ENCODE measurements around the gene RXRA. TPM values are rescaled to one million over a fixed set of nuclear protein-coding genes. Genes with fewer than 3 reads are reported as not detected.

The RXRA gene
- total and polyA plus RNA-seq, 9 donors: 19.0 to 44.4 (median 32.0) TPM

DNA sequence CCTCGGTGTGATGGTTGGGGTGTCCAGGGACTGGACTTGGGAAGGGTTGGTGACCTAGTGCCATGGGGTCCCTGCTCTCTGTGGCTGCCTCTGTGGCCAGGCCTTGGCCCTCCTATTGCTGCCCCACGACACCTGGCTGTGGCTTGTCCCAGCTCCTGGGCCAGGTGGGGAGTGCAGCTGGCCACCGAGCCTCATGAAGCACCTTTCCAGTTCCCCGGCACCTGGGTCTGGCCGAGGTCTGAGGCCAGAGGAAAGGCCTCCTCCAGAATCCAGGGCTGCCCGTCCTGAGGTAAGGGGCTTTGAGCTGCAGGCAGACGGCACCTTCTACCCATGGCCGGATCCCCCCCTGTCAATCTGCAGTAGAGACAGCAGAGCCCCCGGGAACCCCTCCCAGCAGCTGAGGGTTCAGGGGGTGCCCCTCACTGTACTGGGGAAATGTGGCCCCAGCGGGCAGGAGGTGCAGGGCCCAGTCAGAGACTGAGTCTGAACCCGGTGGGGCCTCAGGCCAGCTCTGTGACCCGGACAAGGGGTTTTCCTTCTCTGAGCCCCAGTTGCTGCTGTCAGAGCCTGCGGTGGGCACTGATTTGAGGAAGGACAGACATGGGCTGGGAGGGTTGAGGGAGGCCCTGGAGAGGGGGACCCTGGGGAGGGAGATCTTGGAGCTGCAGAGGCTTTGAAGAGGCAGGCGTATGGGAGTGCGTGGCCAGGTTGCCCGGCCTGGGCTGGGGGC, 54.5 kb downstream of the RXRA start:
- Histone ChIP-seq H3K4me3 (ENCODE audit: low read length) (no peak overlapping the region), H3K36me3 (ENCODE audit: control insufficient read depth, insufficient read depth, low read length) (no peaks in the 10 kb centered on the region), H3K27ac (ENCODE audit: low read length) (no peak overlapping the region), H3K4me1 (ENCODE audit: control insufficient read depth, insufficient read depth, low read length) (peaks cover 94% of the 10 kb centered on the region), H3K9me3 (replicated peaks; ENCODE audit: control insufficient read depth, low read depth, low read length) (no peaks in the 10 kb centered on the region), H3K27me3 (ENCODE audit: control insufficient read depth, insufficient read depth, low read length) (no peaks in the 10 kb centered on the region)
- DNase-seq: no peak
- WGBS (ENCODE audit: insufficient coverage): 76% methylated on average over 16 of the region's 16 CpGs

DNA sequence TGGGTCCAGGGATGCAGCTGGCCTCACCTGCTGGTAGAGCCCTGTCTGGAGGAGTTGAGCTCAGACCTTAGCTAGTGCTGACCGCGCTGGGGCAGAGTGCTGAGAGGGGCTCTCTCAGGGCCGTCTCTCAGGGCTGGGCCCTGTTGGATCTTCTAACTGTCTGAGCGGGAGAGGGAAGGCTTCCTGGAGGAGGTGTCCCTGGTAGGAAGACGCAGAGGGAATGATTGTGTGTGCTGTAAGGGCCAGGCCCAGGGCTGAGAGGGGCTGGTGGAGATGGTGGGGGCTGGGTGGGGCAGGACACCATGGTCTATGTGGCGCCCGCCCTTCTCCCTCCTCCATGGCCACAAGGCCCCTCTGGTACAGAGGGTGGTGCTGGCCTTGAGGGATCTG, 55.0 kb downstream of the RXRA start:
- Histone ChIP-seq H3K27me3 (ENCODE audit: control insufficient read depth, insufficient read depth, low read length) (no peaks in the 10 kb centered on the region), H3K4me1 (ENCODE audit: control insufficient read depth, insufficient read depth, low read length) (peaks cover 95% of the 10 kb centered on the region), H3K36me3 (ENCODE audit: control insufficient read depth, insufficient read depth, low read length) (no peaks in the 10 kb centered on the region), H3K27ac (ENCODE audit: low read length) (no peak overlapping the region), H3K9me3 (replicated peaks; ENCODE audit: control insufficient read depth, low read depth, low read length) (no peaks in the 10 kb centered on the region), H3K4me3 (ENCODE audit: low read length) (no peak overlapping the region)
- WGBS (ENCODE audit: insufficient coverage): 76% methylated on average over 3 of the region's 7 CpGs
- no peak for DNase-seq

DNA sequence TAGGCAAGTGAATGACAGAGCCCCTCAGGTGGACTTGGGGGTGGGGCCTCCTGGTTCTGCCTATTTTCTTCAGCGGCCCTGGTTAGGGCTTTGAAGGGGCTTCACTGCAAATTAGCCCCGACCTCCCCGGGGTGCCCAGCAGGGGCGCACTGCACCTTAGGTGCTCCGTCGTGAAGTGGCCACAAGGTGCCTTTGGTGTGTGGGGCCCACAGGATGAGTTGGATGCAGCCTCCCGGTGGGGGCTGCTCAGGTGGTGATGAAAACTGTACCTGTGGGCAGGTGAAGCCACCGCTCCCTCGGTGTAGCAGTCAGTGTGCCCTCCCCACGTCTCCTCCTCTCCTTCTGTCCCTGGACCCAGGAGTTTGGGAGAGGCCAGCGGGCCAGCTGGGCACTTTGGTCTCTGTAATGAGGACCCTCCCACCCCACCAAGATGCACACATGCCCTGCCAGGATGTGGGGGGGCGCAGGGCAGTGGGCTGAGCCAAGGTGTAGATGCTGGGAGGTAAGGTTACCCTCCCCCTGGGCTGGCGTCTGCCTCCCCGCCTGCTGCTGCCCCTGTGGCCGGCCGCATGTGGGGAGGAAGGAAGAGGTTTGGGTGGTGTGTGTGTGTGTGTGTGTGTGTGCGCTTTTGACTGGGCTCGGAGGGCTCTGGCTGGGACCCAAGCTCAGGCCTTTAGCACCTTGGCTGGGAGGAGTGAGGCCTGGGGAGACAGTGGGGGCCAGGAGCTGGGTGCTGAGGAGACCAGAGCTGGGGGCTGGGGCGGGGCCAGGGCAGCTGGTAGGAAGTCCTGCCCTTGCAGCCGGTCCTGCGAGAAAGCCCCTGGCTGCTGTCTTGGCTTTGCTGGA, 55.6 kb downstream of the RXRA start:
- Histone ChIP-seq H3K27ac (ENCODE audit: low read length) (no peak overlapping the region), H3K9me3 (replicated peaks; ENCODE audit: control insufficient read depth, low read depth, low read length) (no peaks in the 10 kb centered on the region), H3K4me1 (ENCODE audit: control insufficient read depth, insufficient read depth, low read length) (peaks cover 95% of the 10 kb centered on the region), H3K27me3 (ENCODE audit: control insufficient read depth, insufficient read depth, low read length) (no peaks in the 10 kb centered on the region), H3K4me3 (ENCODE audit: low read length) (no peak overlapping the region), H3K36me3 (ENCODE audit: control insufficient read depth, insufficient read depth, low read length) (no peaks in the 10 kb centered on the region)
- peak; percentile 58 for DNase-seq
- WGBS (ENCODE audit: insufficient coverage): 47% methylated on average over 14 of the region's 21 CpGs

DNA sequence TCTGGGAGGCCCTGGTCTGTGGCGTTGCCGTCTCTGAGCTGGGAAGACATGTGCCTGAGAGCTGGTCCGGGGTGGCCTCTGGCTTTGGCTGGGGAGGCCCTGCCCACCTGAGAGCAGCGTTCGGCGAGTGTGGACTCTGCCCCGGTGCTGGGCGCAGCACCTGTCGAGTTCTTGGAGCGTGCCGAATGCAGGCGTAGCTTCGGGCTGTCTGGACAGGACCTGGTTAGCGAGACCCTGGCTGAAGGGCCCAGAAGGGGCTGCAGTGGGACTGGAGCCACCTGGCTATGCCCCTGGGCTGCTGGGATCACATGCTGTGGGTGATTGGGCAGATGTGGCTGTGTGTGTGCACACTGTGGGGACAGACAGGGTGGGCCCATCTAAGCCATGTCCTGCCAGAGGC, 56.5 kb downstream of the RXRA start:
- H3K27me3 ChIP-seq (ENCODE audit: control insufficient read depth, insufficient read depth, low read length): no peaks in the 10 kb centered on the region
- H3K27ac ChIP-seq (ENCODE audit: low read length): no peak overlapping the region
- no peak for DNase-seq
- H3K4me3 ChIP-seq (ENCODE audit: low read length): no peak overlapping the region
- no peaks in the 10 kb centered on the region for H3K9me3 ChIP-seq (replicated peaks; ENCODE audit: control insufficient read depth, low read depth, low read length)
- peaks cover 95% of the 10 kb centered on the region for H3K4me1 ChIP-seq (ENCODE audit: control insufficient read depth, insufficient read depth, low read length)
- WGBS (ENCODE audit: insufficient coverage): 73% methylated on average over 14 of the region's 14 CpGs
- H3K36me3 ChIP-seq (ENCODE audit: control insufficient read depth, insufficient read depth, low read length): peaks cover 4% of the 10 kb centered on the region

DNA sequence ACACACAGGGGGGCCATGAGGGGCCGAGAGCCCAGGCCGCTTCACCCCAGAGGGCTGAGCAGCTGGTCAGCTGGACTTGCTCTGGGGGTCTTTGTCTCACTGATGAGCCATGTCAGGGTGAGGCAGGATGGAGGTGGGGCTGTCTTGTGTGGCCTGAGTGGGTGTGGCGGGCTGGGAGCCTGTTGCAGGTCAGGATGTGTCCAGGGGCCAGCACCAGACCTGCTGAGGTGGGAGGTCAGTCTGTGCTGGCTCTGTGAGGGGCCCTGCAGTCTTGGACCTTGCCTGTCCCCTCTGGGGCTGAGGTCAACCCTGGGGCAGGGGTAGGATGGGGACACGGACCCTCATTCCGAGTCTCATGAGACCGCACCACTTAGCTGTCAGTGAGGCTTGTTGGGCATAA, 56.9 kb downstream of the RXRA start:
- H3K27ac ChIP-seq (ENCODE audit: low read length): no peak overlapping the region

DNA sequence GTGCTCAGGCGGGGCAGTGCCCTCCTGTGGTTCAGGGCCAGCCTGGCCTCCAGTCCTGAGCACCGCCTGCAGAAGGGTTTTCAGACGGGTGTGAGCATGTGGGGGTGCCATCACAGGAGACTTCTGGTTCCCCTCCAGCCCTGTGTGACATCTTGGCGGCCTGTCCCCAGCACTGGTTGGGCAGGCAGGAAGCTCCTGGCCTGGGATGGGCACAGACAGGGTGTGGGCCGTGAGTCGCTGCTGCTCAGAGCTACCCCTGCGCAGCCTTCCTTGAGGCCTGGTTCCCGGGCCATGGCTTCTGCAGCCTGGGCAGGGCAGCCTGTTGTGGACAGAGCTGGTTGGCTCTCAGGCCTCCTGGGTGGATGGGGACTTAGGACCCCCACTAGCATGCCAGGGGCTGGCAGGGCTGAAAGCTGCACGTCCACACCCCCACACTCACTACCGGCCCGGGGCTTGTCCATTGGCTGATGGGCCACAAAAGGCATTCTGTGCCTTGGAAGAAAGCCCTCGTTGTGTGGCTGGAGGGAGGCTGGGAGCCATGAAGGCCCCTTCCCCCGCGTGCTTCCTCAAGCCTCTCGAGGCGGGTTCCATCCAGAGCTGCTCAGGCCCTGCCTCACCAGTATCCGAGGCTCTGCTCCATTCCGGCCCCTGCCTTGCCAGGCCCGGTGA, 58.7 kb downstream of the RXRA start:
- no peak for DNase-seq
- Histone ChIP-seq H3K36me3 (ENCODE audit: control insufficient read depth, insufficient read depth, low read length) (peaks cover 5% of the 10 kb centered on the region), H3K4me3 (ENCODE audit: low read length) (no peak overlapping the region), H3K9me3 (replicated peaks; ENCODE audit: control insufficient read depth, low read depth, low read length) (no peaks in the 10 kb centered on the region), H3K27ac (ENCODE audit: low read length) (peak overlapping the region; percentile 7), H3K4me1 (ENCODE audit: control insufficient read depth, insufficient read depth, low read length) (peaks cover 95% of the 10 kb centered on the region), H3K27me3 (ENCODE audit: control insufficient read depth, insufficient read depth, low read length) (no peaks in the 10 kb centered on the region)
- WGBS (ENCODE audit: insufficient coverage): 61% methylated on average over 15 of the region's 19 CpGs

More for the DNA sequence above, 56.9 kb downstream of the RXRA start:
- Histone ChIP-seq H3K4me1 (ENCODE audit: control insufficient read depth, insufficient read depth, low read length) (peaks cover 95% of the 10 kb centered on the region), H3K36me3 (ENCODE audit: control insufficient read depth, insufficient read depth, low read length) (peaks cover 5% of the 10 kb centered on the region), H3K27me3 (ENCODE audit: control insufficient read depth, insufficient read depth, low read length) (no peaks in the 10 kb centered on the region), H3K9me3 (replicated peaks; ENCODE audit: control insufficient read depth, low read depth, low read length) (no peaks in the 10 kb centered on the region), H3K4me3 (ENCODE audit: low read length) (no peak overlapping the region)
- 85% methylated on average over 3 of the region's 6 CpGs for WGBS (ENCODE audit: insufficient coverage)
- DNase-seq: no peak

DNA sequence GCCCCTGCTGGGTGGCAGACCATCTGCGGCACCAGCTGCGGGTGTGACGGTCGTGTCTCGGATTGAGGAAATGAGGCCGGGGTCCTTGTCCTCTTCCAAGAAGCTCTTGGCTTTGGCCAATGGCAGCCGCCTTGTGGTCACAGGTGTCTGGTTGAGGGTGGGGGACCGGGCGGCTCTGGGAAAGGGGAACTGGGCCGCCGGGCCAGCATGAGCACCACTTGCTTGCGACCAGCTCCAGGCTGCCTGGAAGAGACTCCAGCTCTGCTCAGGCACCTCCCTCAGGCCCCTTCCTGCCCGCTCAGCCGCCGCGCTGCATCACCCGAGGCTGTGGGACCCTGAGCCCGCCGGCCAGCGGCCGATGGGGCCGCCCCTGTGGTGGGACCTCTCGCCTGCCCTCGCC, 59.7 kb downstream of the RXRA start:
- H3K9me3 ChIP-seq (replicated peaks; ENCODE audit: control insufficient read depth, low read depth, low read length): no peaks in the 10 kb centered on the region
- no peak for DNase-seq
- no peak overlapping the region for H3K27ac ChIP-seq (ENCODE audit: low read length)
- H3K4me3 ChIP-seq (ENCODE audit: low read length): no peak overlapping the region
- no peaks in the 10 kb centered on the region for H3K27me3 ChIP-seq (ENCODE audit: control insufficient read depth, insufficient read depth, low read length)
- peaks cover 5% of the 10 kb centered on the region for H3K36me3 ChIP-seq (ENCODE audit: control insufficient read depth, insufficient read depth, low read length)
- peaks cover 95% of the 10 kb centered on the region for H3K4me1 ChIP-seq (ENCODE audit: control insufficient read depth, insufficient read depth, low read length)
- WGBS (ENCODE audit: insufficient coverage): 80% methylated on average over 22 of the region's 24 CpGs

DNA sequence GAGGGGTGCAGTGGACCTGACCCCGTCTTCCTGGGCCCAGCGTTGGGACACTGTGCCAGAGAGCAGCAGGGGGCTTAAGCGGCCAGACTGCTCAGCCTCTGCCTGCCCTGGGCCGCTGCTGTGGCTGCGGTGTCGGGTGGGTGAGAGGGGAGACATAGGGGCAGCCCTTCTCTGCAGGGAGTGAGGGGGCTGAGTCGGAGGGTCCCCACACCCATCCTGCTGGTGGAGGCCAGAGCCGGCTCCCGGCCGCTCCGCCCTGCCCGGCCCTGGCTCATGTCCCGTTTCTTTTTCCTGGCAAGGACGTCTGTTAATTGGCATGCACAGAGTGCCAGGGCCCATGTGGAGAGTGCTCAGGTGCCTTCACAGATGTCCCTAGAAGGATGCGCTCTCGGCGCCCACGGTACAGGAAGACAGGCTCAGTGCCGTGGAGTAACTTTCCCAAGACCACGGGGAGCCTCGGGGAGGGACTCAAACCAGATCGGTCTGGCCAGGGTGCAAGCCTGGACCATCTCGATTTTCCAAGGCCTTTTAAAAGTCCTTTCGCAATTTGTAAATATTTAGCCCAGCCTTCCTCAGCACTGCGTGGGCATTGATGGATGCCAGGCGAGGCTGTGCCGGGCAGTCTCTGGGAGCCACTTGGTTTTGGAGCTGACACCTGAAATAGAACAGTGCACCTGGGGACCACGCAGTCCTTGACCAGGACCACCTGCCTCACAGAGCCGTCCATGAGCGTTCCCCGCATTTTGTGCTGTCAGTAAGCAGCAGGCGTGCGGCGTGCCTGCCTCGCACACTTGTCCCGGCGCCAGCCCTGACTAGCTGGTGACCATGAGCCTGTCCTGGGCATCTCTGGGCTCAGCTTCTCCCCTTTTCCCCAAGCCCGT, 60.9 kb downstream of the RXRA start:
- peaks cover 12% of the 10 kb centered on the region for H3K36me3 ChIP-seq (ENCODE audit: control insufficient read depth, insufficient read depth, low read length)
- no peaks in the 10 kb centered on the region for H3K9me3 ChIP-seq (replicated peaks; ENCODE audit: control insufficient read depth, low read depth, low read length)
- H3K4me3 ChIP-seq (ENCODE audit: low read length): no peak overlapping the region
- H3K4me1 ChIP-seq (ENCODE audit: control insufficient read depth, insufficient read depth, low read length): peaks cover 96% of the 10 kb centered on the region
- no peak for DNase-seq
- 62% methylated on average over 34 of the region's 38 CpGs for WGBS (ENCODE audit: insufficient coverage)
- H3K27ac ChIP-seq (ENCODE audit: low read length): no peak overlapping the region
- no peaks in the 10 kb centered on the region for H3K27me3 ChIP-seq (ENCODE audit: control insufficient read depth, insufficient read depth, low read length)

DNA sequence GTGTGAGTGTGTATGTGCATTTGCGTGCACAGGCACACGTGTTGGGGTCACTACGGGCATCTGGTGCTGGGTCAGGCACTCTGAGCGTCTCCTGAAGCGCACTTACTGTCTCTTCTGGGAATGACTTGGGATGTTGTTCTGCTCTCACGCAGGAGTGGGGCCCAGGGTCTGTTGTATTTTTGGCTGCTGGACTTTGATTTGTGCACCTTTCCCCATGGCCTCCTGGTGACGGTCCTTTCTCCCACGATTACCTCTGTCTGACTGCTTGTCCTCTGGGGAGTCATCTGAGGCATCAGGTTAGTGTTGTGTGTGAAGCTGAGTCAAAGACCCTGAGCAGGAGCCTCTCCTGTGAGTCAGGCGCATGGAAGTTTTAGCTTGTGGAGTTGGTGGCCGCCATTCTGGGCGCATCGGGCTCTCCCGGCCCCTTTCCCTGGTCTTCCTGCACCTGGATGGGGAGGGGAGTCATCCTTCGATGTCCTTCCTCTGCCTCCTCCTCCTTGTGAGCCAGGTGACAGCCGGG, 62.1 kb downstream of the RXRA start:
- H3K36me3 ChIP-seq (ENCODE audit: control insufficient read depth, insufficient read depth, low read length): peaks cover 12% of the 10 kb centered on the region
- no peak overlapping the region for H3K27ac ChIP-seq (ENCODE audit: low read length)
- peaks cover 88% of the 10 kb centered on the region for H3K4me1 ChIP-seq (ENCODE audit: control insufficient read depth, insufficient read depth, low read length)
- H3K4me3 ChIP-seq (ENCODE audit: low read length): no peak overlapping the region
- no peaks in the 10 kb centered on the region for H3K27me3 ChIP-seq (ENCODE audit: control insufficient read depth, insufficient read depth, low read length)
- WGBS (ENCODE audit: insufficient coverage): 66% methylated on average over 7 of the region's 15 CpGs
- no peak for DNase-seq
- H3K9me3 ChIP-seq (replicated peaks; ENCODE audit: control insufficient read depth, low read depth, low read length): no peaks in the 10 kb centered on the region
